Muscle of back (tissue), 11 donors: ENCODE measurements around the gene ANGPT4. TPM values are rescaled to one million over a fixed set of nuclear protein-coding genes. Genes with fewer than 3 reads are reported as not detected.
"Not testable (repeated sequence)": the region's sequence is repeated elsewhere in the genome, so short reads cannot be mapped to it uniquely, and the experiment has no call there.

Experiments used
- DNase-seq, 3 donors: peaks; one replicate each; pipeline versions ENCODE4 v3.0.0 to v3.0.0-alpha.2; 2013
- polyA plus RNA-seq, 10 donors: library from polyadenylated mRNA; unstranded; fragments of 120-200 nt; gene quantifications; one replicate each; pipeline ENCODE4 v1.2.1, GENCODE V29; 2013; ENCODE audit not compliant: insufficient read length in 10 of 10

ANGPT4 gene
- polyA plus RNA-seq, 10 donors, result 0.03 to 0.18 (median 0.06) TPM; not detected in 1

GRCh38 chr20:906703-907270 is 9.3 kb downstream of the ANGPT4 start:
- DNase-seq, result no peak

- DNase-seq, result no peak
These were observed 10.1 kb downstream of the ANGPT4 start for GRCh38 chr20:906001-906520.

- DNase-seq, result no peak
These were observed 10.7 kb downstream of the ANGPT4 start for GRCh38 chr20:905396-905961.

- no peak for DNase-seq
These were observed 12.0 kb downstream of the ANGPT4 start for GRCh38 chr20:904039-904545.

- not testable (repeated sequence) for DNase-seq
These were observed 18.7 kb downstream of the ANGPT4 start for GRCh38 chr20:897436-897835.

- no peak for DNase-seq
These were observed 19.6 kb downstream of the ANGPT4 start for GRCh38 chr20:896501-897025.

GRCh38 chr20:892371-892770 is 23.8 kb downstream of the ANGPT4 start:
- DNase-seq, result not testable (repeated sequence)

GRCh38 chr20:891706-892080 is 24.4 kb downstream of the ANGPT4 start:
- no peak for DNase-seq

GRCh38 chr20:891058-891705 is 25.0 kb downstream of the ANGPT4 start:
- peak in 1 of 3 donors; percentile 30 for DNase-seq

- DNase-seq, result no peak
These were observed 25.5 kb downstream of the ANGPT4 start for GRCh38 chr20:890666-891057.

GRCh38 chr20:889932-890463 is 26.1 kb downstream of the ANGPT4 start:
- no peak for DNase-seq

GRCh38 chr20:889106-889505 is 27.0 kb downstream of the ANGPT4 start:
- DNase-seq, result no peak

- DNase-seq, result no peak
These were observed 28.1 kb downstream of the ANGPT4 start for GRCh38 chr20:888057-888456.

GRCh38 chr20:887137-887536 is 29.0 kb downstream of the ANGPT4 start:
- DNase-seq, result no peak

GRCh38 chr20:884983-885952 is 30.9 kb downstream of the ANGPT4 start:
- DNase-seq, result peak; percentile 12 to 48 (median 36)

GRCh38 chr20:881783-882144 is 34.4 kb downstream of the ANGPT4 start:
- no peak for DNase-seq

GRCh38 chr20:881051-881782 is 34.9 kb downstream of the ANGPT4 start:
- DNase-seq, result no peak

GRCh38 chr20:879626-880025 is 36.5 kb downstream of the ANGPT4 start:
- DNase-seq, result no peak

GRCh38 chr20:878511-879307 is 37.4 kb downstream of the ANGPT4 start:
- DNase-seq, result peak; percentile 16 to 59 (median 34)

GRCh38 chr20:877814-878213 is 38.3 kb downstream of the ANGPT4 start:
- no peak for DNase-seq
